ENCODE data around the gene GPC5.

GPC5 gene

GRCh38 chr13:92589955-92590354 lies 1191.5 kb downstream of the GPC5 start:
- ATAC-seq = no peak

- no peak for ATAC-seq
These were observed 1192.1 kb downstream of the GPC5 start for GRCh38 chr13:92590503-92590908.

GRCh38 chr13:92591117-92591516 lies 1192.7 kb downstream of the GPC5 start:
- no peak for ATAC-seq

GRCh38 chr13:92592757-92593156 lies 1194.3 kb downstream of the GPC5 start:
- no peak for ATAC-seq

GRCh38 chr13:92602560-92602959 lies 1204.1 kb downstream of the GPC5 start:
- no peak for ATAC-seq

GRCh38 chr13:92609376-92609775 lies 1211.0 kb downstream of the GPC5 start:
- no peak for ATAC-seq

- no peak for ATAC-seq
These were observed 1214.5 kb downstream of the GPC5 start for GRCh38 chr13:92612892-92613291.

GRCh38 chr13:92613921-92614320 lies 1215.5 kb downstream of the GPC5 start:
- ATAC-seq = no peak

GRCh38 chr13:92621985-92622384 lies 1223.6 kb downstream of the GPC5 start:
- no peak for ATAC-seq

GRCh38 chr13:92622905-92623304 lies 1224.5 kb downstream of the GPC5 start:
- no peak for ATAC-seq

- ATAC-seq = no peak
These were observed 1227.9 kb downstream of the GPC5 start for GRCh38 chr13:92626274-92626673.

- no peak for ATAC-seq
These were observed 1242.5 kb downstream of the GPC5 start for GRCh38 chr13:92640936-92641335.

GRCh38 chr13:92649140-92649813 lies 1250.9 kb downstream of the GPC5 start:
- no peak for ATAC-seq

- ATAC-seq = no peak
These were observed 1257.7 kb downstream of the GPC5 start for GRCh38 chr13:92656103-92656502.

- no peak for ATAC-seq
These were observed 1258.2 kb downstream of the GPC5 start for GRCh38 chr13:92656648-92657047.

- no peak for ATAC-seq
These were observed 1259.1 kb downstream of the GPC5 start for GRCh38 chr13:92657565-92657964.

GRCh38 chr13:92658293-92658692 lies 1259.9 kb downstream of the GPC5 start:
- no peak for ATAC-seq

GRCh38 chr13:92661406-92661805 lies 1263.0 kb downstream of the GPC5 start:
- ATAC-seq = no peak

GRCh38 chr13:92668157-92668556 lies 1269.7 kb downstream of the GPC5 start:
- no peak for ATAC-seq

GRCh38 chr13:92670096-92670495 lies 1271.7 kb downstream of the GPC5 start:
- ATAC-seq = no peak

- ATAC-seq = no peak
These were observed 1273.4 kb downstream of the GPC5 start for GRCh38 chr13:92671821-92672220.

- no peak for ATAC-seq
These were observed 1277.8 kb downstream of the GPC5 start for GRCh38 chr13:92676246-92676645.

- ATAC-seq = no peak
These were observed 1279.2 kb downstream of the GPC5 start for GRCh38 chr13:92677571-92677970.

GRCh38 chr13:92679602-92680001 lies 1281.2 kb downstream of the GPC5 start:
- ATAC-seq = no peak

- ATAC-seq = no peak
These were observed 1282.8 kb downstream of the GPC5 start for GRCh38 chr13:92681239-92681638.
